ENCODE measurements around the gene PRR11.
"Not testable (repeated sequence)": the region's sequence is repeated elsewhere in the genome, so short reads cannot be mapped to it uniquely, and the experiment has no call there.

Gene PRR11

GRCh38 chr17:59155439-59156177 is at the start of gene PRR11:
PRR11 (plus strand) TSS chr17:59155746; CDS start chr17:59169753, 14,007 bp downstream.
- peak; percentile 100 for DNase-seq

GRCh38 chr17:59105852-59106462 is 49.6 kb upstream of the PRR11 start:
- DNase-seq = peak; percentile 34 to 45

DNA sequence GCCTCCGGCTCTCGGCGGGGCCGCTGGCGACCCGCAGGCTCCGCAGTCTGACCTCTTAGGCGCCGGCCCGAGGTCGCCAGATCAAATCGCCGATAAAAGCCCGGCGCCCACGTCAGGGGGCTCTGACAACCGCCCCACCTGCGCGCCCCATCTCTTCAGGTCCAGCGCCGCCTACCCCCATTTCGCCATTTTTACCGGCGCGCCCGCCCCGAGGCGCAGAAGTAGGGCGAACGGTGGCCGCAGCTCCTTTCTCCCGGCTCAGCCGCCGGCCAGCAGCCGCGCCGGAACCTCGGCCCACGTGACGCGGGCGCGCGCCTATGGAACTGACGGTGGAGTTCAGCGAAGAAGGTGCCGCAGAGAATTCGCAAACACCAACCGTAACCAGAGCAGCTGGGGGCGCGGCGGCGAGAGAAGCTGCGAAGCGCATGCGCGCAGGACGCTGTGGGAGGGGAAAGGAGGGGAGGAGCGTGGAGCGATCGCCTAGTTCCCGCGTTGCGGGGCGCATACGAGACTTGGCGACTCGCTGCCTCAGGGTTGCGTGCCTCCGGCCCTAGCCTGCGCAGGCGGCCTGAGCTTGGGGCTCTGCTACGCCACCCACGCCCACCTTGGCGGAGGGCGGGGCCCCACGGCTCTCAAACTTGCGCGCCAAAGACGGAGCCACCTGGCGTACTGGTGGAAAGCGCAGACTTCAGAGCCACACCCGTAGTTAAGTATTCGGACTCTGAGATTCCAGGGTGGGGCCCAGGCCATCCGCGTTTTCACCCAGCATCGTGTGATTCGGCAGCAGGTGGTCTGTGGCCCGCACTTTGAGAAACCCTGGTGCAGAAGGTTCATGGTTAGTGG is 48.9 kb upstream of the PRR11 start, which contains the start of gene TRIM37:
TSS of gene TRIM37 (minus strand) at position 418 of the 843 bp plus-strand sequence. CDS start 419 bp downstream, outside the sequence.
- DNase-seq = peak; percentile 93

GRCh38 chr17:59107306-59107670 is 48.3 kb upstream of the PRR11 start:
- DNase-seq = peak in 1 of 2 donors; percentile 31

DNA sequence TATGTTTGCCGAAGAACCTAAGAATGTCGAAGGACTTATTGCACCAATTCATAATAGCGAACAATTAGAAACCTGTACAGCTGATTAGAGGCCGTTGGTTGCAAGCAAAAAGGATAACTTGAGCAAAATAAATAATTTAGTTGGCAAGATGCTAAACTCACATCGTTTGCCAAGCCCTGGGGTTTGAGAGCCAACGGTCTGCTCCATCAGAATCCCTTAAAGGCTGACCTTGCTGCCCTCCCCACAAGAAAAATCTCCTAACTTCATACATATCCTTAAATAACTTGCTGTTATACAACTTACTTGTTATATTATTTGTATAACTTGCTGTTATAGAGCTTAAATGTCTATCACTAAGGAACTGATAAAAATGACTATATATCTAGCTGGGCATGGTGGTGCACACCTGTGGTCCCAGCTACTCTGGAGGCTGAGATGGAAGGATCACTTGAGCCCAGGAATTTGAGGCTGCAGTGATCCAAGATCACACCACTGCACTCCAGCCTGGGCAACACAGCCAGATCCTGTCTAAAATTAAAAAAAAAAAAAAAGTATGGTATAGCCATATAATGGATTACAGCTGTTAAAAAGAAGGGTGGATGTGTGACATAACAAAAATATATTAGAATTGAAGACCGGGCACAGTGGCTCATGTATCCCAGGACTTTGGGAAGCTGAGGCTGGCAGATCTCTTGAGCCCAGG is 47.0 kb upstream of the PRR11 start:
- no peak for DNase-seq

DNA sequence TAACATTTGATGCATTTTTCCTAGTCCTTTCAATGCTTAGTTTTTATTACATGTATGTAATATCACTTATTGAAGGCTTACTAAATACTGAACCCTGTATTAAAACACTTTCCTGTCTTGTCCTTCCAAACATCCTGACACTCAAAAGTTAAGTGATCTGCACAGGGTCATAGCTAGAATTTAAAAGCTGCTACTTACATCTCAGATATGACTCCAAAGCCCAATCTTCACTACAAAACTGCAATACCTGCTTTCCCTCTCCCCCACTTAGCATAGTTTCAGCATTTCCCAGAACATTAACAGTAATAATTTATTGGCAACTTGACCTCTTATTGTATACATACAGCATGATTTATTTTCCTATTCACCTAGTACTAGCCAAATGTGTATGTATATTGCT is 44.6 kb upstream of the PRR11 start:
- no peak for DNase-seq

GRCh38 chr17:59111539-59111938 is 44.0 kb upstream of the PRR11 start:
- no peak for DNase-seq

- no peak for DNase-seq
Measured at GRCh38 chr17:59115474-59115873, 40.1 kb upstream of the PRR11 start.

DNA sequence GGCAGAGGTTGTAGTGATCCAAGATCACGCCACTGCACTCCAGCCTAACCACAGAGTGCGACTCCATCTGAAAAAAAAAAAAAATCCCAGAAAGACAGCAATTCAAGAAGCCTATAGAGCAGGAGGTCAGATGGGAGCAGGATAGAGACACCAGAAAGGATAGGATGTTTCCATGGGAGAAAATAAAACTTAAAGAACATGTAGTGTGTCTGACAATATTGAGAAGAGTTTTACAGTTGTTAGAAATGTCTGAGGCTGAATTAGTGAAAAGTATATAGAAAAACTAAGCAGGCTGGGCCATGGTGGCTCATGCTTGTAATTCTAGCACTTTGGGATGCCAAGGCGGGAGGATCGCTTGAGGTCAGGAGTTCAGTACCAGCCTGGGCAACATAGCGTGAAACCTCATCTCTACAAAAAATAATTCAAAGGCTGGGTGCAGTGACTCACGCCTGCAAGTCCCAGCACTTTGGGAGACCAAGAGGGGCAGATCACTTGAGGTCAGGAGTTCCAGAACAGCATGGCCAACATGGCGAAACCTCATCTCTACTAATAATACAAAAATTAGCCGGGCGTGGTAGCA is 33.6 kb upstream of the PRR11 start:
- no peak for DNase-seq

DNA sequence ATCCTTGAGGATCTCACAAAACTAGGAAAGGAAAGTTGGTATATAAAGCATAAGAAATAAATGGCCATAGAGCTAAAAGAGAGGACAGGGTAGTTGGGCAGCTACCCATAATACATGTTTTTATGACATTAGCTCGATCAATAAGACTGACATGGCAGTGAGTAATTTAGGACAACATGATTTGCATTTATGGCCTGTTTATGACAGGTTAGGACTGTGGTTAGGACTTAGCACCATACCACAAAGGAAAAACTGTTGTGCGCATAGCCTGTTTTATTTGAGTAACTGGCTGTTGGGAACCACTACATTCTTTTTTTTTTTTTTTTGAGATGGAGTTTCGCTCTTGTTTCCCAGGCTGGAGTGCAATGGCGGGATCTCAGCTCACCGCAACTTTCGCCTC is 30.9 kb upstream of the PRR11 start:
- DNase-seq = no peak

DNA sequence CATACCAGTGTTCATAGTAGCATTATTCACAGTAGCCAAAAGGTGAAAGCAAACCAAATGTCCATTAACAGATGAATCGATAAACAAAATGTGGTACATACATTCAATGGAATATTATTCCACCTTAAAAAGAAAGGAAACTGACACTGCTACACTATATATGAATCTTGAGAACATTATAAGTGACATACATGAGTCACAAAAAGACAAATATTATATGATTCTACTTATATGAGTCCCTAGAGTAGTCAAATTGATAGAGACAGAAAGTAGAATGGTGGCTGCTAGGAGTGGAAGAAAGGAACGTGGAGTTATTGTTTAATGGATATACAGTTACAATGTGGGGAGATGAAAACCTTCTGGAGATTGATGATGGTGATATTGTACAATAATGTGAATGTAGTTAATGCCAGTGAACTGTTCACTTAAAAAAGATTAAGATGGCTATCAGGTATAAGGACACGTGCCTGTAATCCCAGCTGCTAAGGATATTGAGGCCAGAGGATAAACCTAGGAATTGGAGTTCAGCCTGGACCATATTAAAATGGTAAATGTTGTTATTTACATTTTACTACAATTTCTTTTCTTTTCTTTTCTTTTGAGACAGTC is 28.6 kb upstream of the PRR11 start:
- DNase-seq = no peak

DNA sequence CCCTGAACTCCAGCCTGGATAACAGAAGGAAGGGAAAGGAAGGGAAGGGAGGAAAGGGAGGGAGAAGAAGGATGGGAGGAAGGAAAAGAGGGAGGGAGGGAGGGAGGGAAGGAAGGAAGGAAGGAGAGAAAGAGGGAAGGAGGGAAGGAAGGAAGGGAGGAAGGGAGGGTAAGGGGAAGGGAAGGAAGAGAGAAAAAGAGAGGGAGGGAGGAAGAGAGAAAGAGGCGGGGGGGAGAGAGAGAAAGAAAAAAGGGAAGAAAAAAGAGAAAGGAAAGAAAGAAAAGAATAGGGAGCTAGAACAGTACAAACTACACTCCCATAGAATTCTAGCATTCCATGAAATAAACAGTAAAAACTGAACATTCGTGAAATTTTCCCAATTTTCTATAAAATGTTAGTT is 25.7 kb upstream of the PRR11 start:
- DNase-seq = no peak

GRCh38 chr17:59131131-59131530 is 24.4 kb upstream of the PRR11 start:
- DNase-seq = no peak

GRCh38 chr17:59138339-59138738 is 17.2 kb upstream of the PRR11 start:
- not testable (repeated sequence) for DNase-seq

GRCh38 chr17:59139939-59140338 is 15.6 kb upstream of the PRR11 start:
- no peak for DNase-seq

GRCh38 chr17:59141860-59142259 is 13.7 kb upstream of the PRR11 start:
- DNase-seq = no peak

DNA sequence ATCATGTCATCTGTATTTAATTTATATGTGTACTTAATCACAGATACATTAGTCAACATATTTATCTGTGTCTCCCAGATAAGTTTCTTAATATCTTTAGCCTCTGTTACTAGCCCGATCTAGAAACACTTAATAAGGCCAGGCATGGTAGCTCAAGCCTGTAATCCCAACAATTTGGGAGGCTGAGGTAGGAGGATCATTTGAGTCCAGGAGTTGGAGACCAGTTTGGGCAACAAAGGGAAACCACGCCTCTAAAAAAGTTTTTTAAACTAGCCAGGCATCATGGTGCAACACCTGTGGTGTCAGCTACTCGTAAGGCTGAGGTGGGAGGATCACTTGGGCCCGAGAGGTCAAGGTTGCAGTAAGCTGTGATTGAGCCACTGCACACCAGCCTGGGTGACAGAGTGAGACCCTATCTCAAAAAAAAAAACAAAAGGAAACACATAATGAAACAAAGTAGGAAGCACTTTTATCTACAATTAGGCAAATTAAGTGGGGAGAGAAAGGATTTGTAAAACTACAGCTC is 9.9 kb upstream of the PRR11 start:
- no peak for DNase-seq

DNA sequence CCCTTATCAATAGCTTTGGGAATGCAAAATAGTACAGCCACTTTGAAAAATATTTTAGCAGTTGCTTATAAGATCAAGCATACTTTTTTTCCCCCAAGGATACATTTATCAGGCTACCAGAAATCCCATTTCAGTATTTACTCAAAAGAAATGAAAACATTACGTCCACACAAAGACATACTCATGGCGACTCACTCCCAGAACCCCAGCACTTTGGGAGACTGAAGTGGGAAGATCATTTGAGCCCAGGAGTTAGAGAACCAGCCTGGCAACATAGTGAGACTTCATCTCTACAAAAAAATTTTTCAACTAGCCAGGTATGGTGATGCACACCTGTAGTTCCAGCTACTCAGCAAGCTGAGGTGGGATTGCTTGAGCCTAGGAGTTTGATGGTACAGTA is 6.5 kb upstream of the PRR11 start:
- DNase-seq = no peak

DNA sequence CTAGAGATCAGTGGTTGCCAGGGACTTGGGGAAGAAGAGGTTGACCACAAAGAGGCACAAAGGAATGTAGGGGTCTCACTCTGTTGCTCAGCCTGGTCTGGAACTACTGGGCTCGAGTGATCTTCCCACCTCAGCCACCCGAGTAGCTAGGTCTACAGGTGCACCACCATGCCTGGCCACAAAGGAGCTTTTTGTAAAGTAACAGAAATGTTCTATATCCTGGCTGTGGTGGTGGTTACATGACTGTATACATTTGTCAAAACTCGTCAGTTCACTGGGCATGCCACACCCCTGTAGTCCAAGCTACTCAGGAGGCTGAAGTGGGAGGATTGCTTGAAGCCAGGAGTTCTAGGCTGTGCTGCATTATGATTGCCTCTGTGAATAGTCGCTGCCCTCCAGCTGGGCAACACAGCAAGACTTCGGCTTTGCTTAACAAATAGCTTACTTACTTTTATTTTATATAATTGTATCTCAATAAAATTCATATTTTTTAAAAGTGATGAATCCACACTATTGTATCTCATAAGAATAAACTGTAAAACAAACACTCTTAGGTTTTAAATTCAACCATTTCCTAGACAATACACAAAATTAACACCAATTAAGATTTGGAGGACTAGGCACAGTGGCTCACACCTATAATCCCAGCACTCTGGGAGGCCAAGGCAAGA is 5.6 kb upstream of the PRR11 start:
- DNase-seq = no peak

- DNase-seq = no peak
Measured at GRCh38 chr17:59151006-59151405, 4.5 kb upstream of the PRR11 start.

GRCh38 chr17:59151591-59151990 is 4.0 kb upstream of the PRR11 start:
- DNase-seq = no peak

Data from hippocampal formation (tissue), 2 donors.